ENCODE results near the gene TFPI2. TPM values are rescaled to one million over a fixed set of nuclear protein-coding genes. Genes with fewer than 3 reads are reported as not detected.

Gene TFPI2
- total RNA-seq, 1 experiment from 2014 or later = 4.4 TPM

GRCh38 chr7:93861325-93861949 is 29.1 kb downstream of the TFPI2 start:
- Histone ChIP-seq H3K27ac (ENCODE audit: insufficient read length, low read depth, low read length) (no peak overlapping the region), H2BK15ac (ENCODE audit: low read depth, low read length) (no peak overlapping the region), H4K8ac (replicated peaks; ENCODE audit: insufficient read length, low read depth, low read length) (no peak overlapping the region), H2BK12ac (ENCODE audit: insufficient read length, low read depth, low read length) (no peak overlapping the region), H3T11ph (ENCODE audit: low read length) (no peak overlapping the region), H2BK20ac (ENCODE audit: low read depth, low read length, poor library complexity, severe bottlenecking) (no peak overlapping the region), H2BK5ac (ENCODE audit: insufficient read length, low read length) (no peak overlapping the region), H3K4me1 (ENCODE audit: insufficient read depth, low read length) (no peaks in the 10 kb centered on the region), H3K56ac (ENCODE audit: insufficient read length, low read depth, low read length) (no peak overlapping the region), H3K9me3 (ENCODE audit: control insufficient read depth, low read depth, low read length) (no peaks in the 10 kb centered on the region), H3K18ac (ENCODE audit: insufficient read length, low read depth, low read length) (no peak overlapping the region), H3K9ac (ENCODE audit: extremely low read depth, insufficient read length, low read length) (no peak overlapping the region), H2AK5ac (ENCODE audit: insufficient read length, low read length) (no peak overlapping the region), H3K27me3 (ENCODE audit: insufficient read depth, low read length) (no peaks in the 10 kb centered on the region), H3K79me2 (ENCODE audit: insufficient read depth, low read length) (no peaks in the 10 kb centered on the region), H3K23ac (ENCODE audit: insufficient read length, low read depth, low read length) (no peak overlapping the region), H3K4ac (ENCODE audit: low read depth, low read length) (no peak overlapping the region), H3K14ac (ENCODE audit: insufficient read depth, low read length) (no peak overlapping the region), H2AFZ (ENCODE audit: low read length) (no peak overlapping the region), H4K20me1 (ENCODE audit: control insufficient read depth, insufficient read depth, insufficient read length) (no peaks in the 10 kb centered on the region), H3K23me2 (ENCODE audit: insufficient read length, low read depth, low read length, poor library complexity, severe bottlenecking) (no peaks in the 10 kb centered on the region), H4K5ac (ENCODE audit: insufficient read length, low read depth, low read length) (no peak overlapping the region), H2BK120ac (ENCODE audit: low read depth, low read length, poor library complexity, severe bottlenecking) (no peak overlapping the region), H3K79me1 (ENCODE audit: insufficient read depth, low read depth, low read length, poor library complexity, severe bottlenecking) (no peaks in the 10 kb centered on the region), H3K4me2 (ENCODE audit: insufficient read depth, insufficient read length, low read length) (no peak overlapping the region), H4K91ac (ENCODE audit: insufficient read length, low read depth, low read length) (no peak overlapping the region)
- DNase-seq = no peak
- H3K4me1 Mint-ChIP-seq = no peaks in the 10 kb centered on the region
- H3K4me3 Mint-ChIP-seq = no peak overlapping the region
- H3K27me3 Mint-ChIP-seq (ENCODE audit: low read depth) = no peaks in the 10 kb centered on the region
- TF ChIP-seq CTCF (conservative IDR thresholded peaks at IDR 0.05) = peak; percentile 59
- no peaks in the 10 kb centered on the region for H3K9me3 Mint-ChIP-seq
- H3K36me3 Mint-ChIP-seq (ENCODE audit: insufficient read depth in 1 of 3, low read depth in 3 of 3) = no peaks in the 10 kb centered on the region; a peak in 1 of 7 replicates
- no peak overlapping the region for H3K27ac Mint-ChIP-seq
- WGBS (ENCODE audit: extremely low coverage, insufficient read length, low lambda C conversion rate) = no CpG with 5 or more reads among the region's 4 CpGs
